Stimulated activated CD8-positive, alpha-beta memory T cell treated with anti-CD3 and anti-CD28 coated beads, Interleukin-4, amount 100 ng/mL, for 48 hours (primary cell): Measurements from ENCODE around the gene ATG12.

ENCODE experiments used
- DNase-seq: peaks from one replicate; pipeline ENCODE4 v3.0.0-alpha.2; 2020

Gene ATG12

DNA sequence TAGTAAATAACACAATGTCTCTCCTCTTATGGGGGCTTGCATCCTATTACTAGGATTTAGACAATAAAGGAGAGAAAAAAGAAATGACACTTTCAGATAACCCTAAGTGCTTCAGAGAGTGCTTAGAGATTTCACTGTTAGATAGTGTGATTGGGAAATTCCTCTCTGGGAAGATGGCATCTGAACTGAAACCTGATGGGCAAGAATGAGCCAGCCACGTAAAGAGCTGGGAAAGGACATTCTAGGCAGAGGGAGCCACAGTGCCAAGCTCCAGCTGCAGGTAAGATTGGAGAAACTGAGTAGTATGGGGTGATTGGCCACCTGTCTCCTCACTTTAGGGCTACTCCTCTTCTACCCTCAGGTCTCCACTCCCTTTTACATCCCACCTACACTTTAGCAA, 39.4 kb downstream of the ATG12 start:
- no peak for DNase-seq

GRCh38 chr5:115801152-115801551, 40.2 kb downstream of the ATG12 start:
- no peak for DNase-seq

GRCh38 chr5:115800108-115800507, 41.3 kb downstream of the ATG12 start:
- no peak for DNase-seq

GRCh38 chr5:115798252-115798651, 43.1 kb downstream of the ATG12 start:
- no peak for DNase-seq

DNA sequence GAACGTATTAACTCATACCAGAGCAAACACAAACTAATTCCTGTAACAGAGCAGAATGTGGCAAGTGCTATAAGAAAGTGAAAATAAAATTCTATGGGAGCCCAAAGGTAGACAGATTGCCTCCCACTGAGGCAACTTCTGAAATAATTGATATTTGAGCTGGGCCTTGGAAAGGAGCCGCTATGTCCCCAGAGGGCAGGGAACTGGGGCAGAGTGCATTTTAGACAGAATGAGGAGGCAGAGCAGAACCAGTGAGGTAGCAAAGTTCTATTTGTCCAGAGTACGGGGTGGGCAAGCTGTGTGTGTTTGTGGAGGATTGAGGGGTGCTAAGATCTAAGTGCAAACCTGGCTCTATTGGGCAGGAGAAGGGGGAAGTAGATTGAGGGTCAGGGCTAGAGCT, 44.7 kb downstream of the ATG12 start:
- no peak for DNase-seq

DNA sequence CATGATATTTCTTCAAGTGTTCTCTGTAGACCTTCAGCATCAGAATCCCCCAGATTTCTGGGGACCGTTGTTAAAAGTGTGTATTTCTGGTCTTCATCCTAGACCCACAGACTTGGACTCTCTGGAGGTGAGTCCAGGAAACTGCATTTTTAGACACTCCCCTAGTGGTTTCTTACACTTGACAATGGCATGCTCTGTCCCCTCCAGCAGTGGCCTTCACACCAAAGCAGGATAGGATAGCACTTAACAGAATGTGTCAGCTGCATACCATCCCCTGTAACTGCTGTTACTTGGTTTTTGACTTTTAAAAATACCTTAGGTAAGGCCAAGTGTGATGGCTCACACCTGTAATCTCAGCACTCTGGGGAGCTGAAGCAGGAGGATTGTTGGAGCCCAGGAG, 45.7 kb downstream of the ATG12 start:
- no peak for DNase-seq

DNA sequence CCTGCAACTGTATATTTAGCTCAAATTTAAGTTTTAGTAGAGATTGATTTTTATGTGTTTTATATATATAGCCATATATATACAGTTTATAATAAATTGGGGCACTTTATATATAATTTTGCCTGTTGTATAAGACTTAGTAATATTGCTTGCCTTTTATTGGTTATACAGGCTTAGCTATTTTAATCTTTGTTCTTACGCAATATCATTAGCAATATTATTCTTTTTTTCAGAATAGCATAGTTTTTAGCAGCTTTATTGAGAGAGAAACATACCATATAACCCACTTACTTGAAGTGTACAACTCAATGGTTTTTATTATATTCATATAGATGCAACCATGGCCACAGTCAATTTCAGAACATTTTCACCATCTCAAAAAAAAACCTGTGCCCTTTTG, 52.9 kb downstream of the ATG12 start:
- DNase-seq = no peak

DNA sequence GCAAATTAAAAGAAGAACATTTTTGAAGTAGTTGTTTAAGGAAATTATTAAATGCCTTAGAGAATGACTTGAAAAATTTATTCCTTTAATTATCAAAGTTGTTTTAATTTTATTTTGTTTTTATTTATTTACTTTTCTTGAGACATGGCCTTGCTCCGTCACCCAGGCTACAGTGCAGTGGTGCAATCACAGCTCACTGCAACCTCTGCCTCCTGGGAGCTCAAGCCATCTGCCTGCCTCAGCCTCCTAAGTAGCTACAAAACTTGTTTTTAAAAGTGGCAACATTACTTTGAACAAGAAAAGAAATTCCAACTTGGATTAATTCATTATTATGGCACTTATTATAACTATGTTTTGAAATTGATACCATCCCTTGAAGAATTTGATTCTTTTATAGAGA, 53.9 kb downstream of the ATG12 start:
- no peak for DNase-seq

GRCh38 chr5:115785381-115786065, 55.8 kb downstream of the ATG12 start:
- no peak for DNase-seq

- no peak for DNase-seq
Observed at GRCh38 chr5:115778417-115778816, 62.9 kb downstream of the ATG12 start.
